Measurements from ENCODE around the gene TRAPPC11.

The TRAPPC11 gene

DNA sequence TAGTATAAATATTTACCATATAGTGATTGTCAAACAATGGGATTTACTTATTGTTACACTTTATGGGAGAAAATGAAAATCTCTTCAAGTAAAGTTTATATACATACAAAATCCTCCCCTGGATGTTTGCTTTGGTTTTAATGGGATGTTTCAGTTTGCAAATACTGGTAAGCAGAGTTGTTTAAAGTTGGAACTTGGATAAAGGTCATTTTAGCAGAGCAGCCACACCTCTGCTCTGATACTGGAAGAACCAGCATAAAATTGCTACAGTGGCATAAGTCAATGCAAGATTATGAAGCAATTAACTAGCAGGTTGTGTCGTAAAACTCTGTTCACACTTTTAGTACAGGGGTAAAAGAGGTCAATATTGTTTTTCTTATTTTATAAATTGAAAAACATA lies 101.2 kb downstream of the TRAPPC11 start:
- no peak for DNase-seq

Data from left hindlimb (tissue), 1 donor.